Right renal cortex interstitium (tissue), 3 donors: ENCODE data around the gene DNAJC24. TPM values are rescaled to one million over a fixed set of nuclear protein-coding genes. Genes with fewer than 3 reads are reported as not detected.

ENCODE experiments used
- DNase-seq, 3 donors: peaks; one replicate each; pipeline ENCODE4 v3.0.0-alpha.2; 2013; ENCODE audit warnings: low read depth in 3 of 3, low spot score in 2 of 3
- polyA plus RNA-seq, 3 donors: library from polyadenylated mRNA; unstranded; fragments of 120-200 nt; gene quantifications; one replicate each; pipeline ENCODE4 v1.2.1, GENCODE V29; 2013; ENCODE audit not compliant: insufficient read length in 3 of 3

Gene DNAJC24
- polyA plus RNA-seq, 3 donors: 21.1 to 22.9 (median 22.4) TPM

- DNase-seq: no peak
Measured at GRCh38 chr11:31479066-31479465, 109.4 kb downstream of the DNAJC24 start.

DNA sequence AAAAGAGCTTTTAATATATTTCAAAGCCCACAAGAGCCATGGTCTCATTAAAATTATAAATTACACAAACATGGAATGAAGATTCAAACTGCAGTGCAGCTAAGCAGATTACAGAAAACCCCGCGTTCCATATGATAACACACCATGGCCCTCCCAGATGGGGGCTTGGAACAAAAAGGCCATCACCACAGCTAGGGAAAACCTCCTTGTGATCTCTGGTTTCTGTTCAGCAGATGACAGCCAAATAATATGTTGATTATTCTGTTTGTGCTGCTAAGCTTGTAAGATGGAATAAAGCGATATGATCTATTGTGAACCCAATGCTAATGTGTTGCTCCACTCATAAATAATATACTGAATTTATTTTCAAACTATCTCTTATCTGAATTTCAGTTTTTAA lies 111.3 kb downstream of the DNAJC24 start:
- no peak for DNase-seq

Other genes with a start within 250 kb of the DNAJC24 start
- 1 to 10 TPM; 3.4 to 4.7 (median 3.6) TPM for gene DCDC1, start 121 bp upstream of the DNAJC24 start, polyA plus RNA-seq
- gene IMMP1L, start 139.8 kb downstream of the DNAJC24 start, polyA plus RNA-seq: 10 to 100 TPM; 47.8 to 57.6 (median 51.8) TPM
- gene ELP4, start 139.9 kb downstream of the DNAJC24 start, polyA plus RNA-seq: 10 to 100 TPM; 28.0 to 28.7 (median 28.7) TPM